Mammary epithelial cell (primary cell): ENCODE data around the gene TRABD2B.
"Not testable (repeated sequence)": the region's sequence is repeated elsewhere in the genome, so short reads cannot be mapped to it uniquely, and the experiment has no call there.

Experiments used
- CTCF ChIP-seq, 2 donors: IDR thresholded peaks in 1 of 2; conservative IDR thresholded peaks in 1 of 2; 2 replicates each; pipeline ENCODE4 v1.5.1; 2011 to 2012; ENCODE audit warnings: inconsistent platforms in 2 of 2, low read length in 2 of 2, mild to moderate bottlenecking in 2 of 2, control low read depth in 1 of 2, low read depth in 1 of 2; ENCODE audit not compliant: insufficient read depth in 1 of 2; ENCODE audit errors: extremely low read depth in 1 of 2
- EZH2 ChIP-seq: IDR thresholded peaks from 2 replicates; pipeline ENCODE4 v1.6.1; 2012; ENCODE audit warnings: low read length, inconsistent platforms, borderline replicate concordance

GRCh38 chr1:47961835-47962234 lies 35.4 kb downstream of the TRABD2B start:
- not testable (repeated sequence) for TF ChIP-seq CTCF (conservative IDR thresholded peaks at IDR 0.05 in 1 of 2, IDR thresholded peaks at IDR 0.05 in 1 of 2; ENCODE audit: extremely low read depth in 1 of 2, insufficient read depth in 1 of 2, low read depth in 1 of 2, low read length in 2 of 2); EZH2
